Activated CD8-positive, alpha-beta memory T cell treated with anti-CD3 and anti-CD28 coated beads for 4 hours (primary cell): ENCODE results near the gene DERL2.
"Not testable (repeated sequence)": the region's sequence is repeated elsewhere in the genome, so short reads cannot be mapped to it uniquely, and the experiment has no call there.

ENCODE experiments used
- DNase-seq, 2 donors: peaks; one replicate each; pipeline ENCODE4 v3.0.0-alpha.2; 2020; ENCODE audit warnings: low read depth in 2 of 2

Gene DERL2

DNA sequence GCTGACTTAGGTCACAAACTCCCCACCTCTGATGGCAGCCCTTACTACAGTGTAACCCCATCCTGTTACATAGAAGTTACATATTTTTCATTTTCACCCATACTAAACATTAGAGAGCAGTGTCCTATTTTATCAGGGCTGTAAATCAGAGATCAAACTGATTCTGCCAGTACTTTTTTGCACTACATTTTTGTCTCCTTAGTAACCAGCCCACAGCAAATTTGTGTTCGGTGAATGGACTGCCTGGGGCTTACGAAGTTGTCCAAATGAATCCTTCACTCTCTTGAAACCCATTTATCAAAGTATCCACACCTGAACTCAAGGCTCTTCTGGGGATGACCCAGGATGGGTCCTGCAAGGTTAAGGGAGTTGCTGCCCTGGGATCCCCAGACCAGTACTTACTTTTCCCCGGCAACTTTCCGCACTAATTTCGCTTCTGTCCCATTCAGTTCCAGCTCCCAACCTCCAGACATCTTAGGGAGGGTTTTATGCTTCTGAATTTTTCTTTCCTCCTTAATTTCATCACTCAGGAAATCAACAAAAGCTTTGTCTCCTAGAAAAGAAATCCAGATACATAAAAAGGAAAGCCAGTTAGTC is 48.2 kb downstream of the DERL2 start:
- no peak for DNase-seq

DNA sequence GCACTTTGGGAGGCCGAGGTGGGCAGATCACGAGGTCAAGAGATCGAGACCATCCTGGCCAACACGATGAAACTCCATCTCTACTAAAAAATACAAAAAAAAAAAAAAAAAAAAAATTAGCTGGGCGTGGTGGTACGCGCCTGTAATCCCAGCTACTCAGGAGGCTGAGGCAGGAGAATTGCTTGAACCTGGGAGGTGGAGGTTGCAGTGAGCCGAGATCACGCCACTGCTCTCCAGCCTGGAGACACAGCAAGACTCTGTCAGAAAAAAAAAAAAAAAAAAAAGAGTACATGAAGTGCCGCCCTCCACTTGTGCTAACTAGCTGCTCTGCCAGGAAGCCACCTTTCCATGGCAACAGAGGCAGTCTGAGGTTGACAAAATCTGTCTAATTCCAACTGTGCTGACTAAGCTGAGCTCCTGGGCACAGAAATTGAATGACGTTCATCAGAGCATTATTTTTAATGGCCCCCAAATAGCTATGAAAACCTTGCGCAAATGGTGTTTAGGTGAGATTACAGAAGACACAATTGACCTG is 50.1 kb downstream of the DERL2 start:
- not testable (repeated sequence) for DNase-seq

DNA sequence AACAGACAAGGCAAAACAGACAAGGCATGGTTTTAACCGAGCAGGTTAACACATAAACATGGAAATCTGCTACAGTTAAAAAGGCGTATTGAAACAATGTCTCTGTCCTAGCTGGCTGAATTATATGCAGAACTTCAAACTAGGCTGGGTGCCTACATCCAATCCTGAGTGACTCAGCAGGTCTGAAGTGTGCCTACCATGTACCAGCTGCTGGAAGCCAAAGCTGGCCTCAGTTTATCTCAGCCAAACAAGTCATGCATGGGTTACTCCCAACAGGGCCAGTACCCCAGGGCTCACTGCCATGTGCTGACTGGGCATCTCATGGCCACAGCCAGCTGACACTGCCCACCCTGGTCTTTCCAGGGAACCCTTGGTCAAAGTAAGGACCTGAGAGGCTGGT is 51.0 kb downstream of the DERL2 start:
- no peak for DNase-seq

DNA sequence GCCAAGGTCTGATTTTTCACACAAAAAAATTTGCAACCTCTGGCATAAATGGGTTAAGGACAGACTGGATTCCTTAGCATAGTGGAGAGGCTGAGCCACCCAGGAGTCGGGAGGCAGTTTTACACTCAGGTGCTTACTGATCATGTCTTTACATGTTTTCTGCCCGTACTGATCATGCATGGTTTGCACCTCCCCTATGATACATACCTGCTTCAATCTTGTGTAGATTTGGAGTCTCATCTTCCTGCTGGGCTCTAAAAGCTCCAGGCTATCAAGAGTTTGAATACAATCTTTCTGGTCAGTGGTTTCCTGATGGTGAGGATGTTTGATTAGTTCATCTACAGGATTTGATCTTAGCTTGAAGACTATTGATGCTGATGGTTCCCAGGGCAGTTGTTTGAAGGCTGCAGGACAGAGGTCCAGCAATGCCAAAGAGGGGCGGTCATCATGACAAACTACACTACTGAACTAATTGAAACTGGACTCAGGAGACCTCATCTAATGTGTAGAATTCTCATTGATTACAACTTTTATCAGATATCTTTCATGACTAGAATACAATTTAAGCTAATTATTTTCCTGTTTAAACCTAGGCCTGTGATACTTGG is 53.9 kb downstream of the DERL2 start:
- no peak for DNase-seq

DNA sequence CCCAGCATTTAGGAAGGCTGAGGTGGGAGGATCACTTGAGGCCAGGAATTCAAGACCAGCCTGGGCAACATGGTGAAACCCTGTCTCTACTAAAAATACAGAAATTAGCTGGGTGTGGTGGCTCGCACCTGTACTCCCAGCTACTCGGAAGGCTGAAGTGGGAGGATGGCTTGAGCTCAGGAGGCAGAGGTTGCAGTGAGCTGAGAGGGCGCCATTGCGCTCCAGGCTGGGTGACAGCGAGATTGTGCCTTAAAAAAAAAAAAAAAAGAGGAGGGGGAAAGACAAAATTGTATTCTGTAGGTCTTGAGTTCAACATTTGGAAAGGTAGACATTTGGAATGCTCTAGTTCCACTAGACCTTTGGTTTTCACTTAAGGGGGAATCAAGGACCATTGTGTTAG is 54.7 kb downstream of the DERL2 start:
- DNase-seq = not testable (repeated sequence)

DNA sequence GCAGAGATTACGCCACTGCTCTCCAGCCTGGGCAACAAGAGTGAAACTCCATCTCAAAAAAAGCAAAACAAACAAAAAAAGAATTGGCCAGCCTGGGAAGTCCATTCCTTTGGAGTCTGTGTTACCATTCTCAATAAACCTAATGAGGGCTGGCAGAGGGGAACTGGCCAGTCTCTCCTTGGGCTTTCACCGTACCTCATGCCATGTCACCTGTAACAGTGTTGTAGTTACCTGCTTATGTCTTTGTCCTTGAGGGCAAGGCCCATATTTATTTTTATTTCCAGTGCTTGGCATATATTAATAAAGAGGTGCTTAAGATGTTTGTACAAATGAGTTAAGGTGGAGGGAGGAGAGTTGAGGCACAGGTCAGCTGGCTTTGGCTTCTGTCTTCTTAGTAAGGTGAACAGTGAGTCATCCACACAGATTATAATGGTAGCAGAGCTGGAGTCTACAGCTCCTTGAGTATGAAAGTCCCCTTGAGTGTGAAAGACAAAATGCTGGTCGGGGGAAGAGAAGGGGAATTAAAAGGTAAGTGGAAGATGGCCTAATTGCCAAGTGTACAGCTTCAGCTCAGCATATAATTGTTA is 55.5 kb downstream of the DERL2 start:
- no peak for DNase-seq

DNA sequence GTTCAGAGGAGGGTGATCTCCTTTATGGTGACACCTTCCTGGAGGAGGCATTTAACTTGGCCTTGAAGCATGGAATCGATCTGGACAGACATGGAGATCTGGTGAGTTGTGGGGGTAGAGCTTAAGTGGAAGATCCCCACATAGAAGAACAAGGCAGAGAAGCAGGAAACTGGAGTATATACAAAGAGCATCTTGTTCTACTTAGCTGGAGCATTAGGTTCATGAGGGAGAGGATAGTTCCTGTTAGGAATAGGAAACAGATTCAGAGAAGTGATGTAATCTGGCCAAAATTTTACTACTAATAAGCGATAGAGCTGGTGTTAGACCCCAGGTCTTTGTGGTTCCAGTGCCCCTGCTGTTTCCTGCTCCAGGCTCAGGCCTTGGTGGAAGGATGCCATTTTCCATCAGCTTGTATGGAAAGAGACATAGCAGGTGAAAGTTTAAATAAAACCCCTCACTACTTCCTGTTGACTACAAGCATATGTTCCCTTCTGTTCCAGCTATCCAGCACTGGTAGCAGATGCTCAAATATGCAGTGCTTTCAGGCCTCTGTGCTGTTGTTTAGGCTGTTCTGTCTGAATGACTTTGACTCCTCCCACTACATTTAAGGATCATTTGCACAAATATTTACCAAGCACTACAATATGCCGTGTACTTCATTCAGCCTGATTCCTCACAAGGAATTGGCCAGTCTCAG is 56.6 kb downstream of the DERL2 start:
- no peak for DNase-seq

DNA sequence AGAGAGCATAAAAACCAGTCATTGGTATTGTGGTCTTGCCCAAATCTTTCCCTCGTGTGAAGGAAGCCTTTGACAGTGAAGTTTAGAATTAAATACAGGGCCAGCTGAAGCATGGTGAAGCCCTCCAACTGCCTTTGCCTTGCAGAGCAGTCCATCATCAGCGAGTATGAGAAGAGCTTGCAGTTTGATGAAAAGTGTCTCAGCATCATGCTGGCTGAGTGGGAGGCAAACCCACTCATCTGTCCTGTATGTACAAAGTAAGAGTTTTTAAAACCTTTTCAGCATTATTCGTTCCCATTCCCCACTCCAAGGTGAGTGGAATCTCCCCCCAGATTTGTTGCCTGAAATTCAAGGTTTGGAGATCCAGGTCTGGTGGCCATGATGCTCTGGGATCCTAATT is 60.2 kb downstream of the DERL2 start:
- DNase-seq = no peak

DNA sequence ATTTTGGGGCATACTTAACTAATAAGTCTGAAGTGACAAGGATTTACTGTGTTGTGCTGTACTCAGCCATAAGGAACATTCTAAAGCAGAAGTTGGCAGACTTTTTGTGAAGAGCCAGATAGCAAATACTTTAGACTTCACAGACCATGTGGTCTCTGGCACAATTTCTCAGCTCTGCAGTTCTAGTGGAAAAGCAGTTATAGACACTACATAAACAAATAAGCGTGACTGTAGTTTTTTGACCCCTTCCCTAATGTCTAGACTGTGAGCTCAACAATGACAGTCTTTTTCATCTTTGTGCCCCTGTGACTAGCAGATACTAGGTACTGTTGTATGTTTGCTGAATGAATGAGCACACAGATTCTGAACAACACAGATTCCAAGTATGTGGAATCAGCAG is 61.1 kb downstream of the DERL2 start:
- no peak for DNase-seq

DNA sequence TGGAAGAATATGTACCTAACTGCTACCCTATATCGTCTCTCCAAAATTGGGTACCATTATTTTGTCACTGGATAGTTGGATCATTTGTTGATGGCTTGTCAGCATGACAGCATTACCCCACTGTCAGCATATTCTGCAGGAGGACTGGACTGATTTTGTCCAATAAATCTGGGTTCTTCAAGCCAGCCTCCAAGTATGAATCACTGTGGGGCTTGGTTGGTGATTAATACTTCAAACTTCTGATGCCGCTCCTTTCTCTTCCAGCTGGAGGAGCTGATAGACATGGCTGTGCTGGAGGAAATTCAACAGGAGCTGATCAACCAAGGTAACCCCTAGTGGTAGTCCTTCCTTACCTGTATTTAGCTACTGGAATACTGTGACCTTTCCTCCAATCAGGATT is 63.5 kb downstream of the DERL2 start:
- DNase-seq = no peak
